ENCODE results near the gene OGDH.

Gene OGDH

GRCh38 chr7:44638611-44639557 lies 32.5 kb downstream of the OGDH start:
- DNase-seq, result no peak

DNA sequence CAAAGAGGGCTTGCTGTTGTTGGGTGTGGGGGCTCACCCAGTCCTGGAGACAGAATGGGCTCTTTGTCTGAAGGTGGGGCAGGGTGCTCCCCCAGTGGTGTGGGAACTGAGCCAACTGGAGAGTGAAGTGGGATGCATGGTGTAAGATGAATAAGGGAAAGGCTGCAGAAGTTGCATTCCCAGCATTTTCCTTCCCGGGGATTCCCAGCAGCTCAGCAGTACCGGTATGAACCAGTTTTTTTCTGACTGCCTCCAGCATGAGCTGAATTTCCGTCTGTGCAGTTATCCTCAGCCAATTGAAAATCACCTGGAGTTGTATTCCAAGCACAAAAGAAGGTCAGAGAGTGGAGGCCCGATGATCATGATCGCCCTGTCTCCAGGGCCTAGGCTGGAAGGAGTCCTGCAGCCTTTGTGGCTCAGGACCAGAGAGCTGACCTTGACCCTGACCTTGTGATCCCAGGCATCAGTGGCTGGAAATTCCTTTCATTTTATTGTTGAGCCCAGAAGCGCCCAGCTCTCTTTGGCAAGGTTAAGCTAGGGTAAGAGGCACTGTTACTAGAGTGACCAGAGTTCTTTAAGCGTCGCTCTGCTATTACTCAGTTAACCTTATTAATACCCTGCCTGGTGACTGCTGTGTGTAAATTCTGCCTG lies 33.4 kb downstream of the OGDH start:
- DNase-seq, result no peak

DNA sequence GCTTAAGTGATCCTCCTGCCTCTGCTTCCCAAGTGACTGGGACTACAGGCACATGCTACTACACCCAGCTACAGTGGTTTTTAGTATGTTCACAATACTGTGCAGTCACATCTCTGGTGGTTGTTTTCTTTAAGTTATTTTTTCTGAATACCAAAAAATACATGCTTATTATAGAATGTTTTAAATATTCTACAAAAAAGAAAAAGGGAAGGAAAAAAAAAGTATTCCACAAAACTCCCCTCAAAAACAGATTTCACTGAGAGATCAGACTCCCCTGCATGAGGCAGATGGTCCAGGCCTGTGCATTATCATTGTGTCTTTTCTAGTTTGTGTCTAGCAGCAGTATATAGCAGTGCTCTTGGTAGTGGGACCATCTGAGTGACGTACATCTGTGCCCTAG lies 36.8 kb downstream of the OGDH start:
- no peak for DNase-seq

DNA sequence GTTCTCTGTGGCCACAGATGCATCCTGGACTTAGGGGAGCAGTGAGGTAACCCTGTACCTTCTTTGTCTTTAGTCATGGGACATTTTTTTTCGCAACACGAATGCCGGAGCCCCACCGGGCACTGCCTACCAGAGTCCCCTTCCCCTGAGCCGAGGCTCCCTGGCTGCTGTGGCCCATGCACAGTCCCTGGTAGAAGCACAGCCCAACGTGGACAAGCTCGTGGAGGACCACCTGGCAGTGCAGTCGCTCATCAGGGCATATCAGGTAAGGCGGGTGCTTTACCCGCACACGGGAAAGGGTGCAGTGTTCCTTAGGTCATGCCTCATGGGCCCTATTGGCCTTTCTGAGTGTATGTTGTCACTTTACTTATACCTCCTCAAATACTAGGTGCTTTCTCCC lies 38.8 kb downstream of the OGDH start:
- no peak for DNase-seq

DNA sequence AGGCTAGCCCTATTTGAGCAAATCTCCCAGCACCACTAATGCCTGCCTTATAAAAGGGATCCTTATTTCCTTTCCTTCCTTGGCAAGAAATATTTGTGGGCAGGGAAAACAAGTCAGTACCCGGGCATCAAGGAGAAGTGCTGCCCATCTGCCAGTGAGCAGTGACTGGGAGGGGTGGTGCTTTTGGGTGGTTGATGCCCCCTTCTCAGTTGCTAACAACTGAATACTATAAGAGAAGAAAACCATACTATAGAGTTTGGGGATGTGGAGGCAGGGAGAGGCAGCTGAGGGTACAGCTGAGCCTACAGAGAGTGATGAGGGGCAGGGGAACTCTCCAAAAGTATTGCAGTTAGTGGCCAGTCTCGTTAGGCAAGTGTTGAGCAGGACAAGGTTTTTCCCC lies 39.3 kb downstream of the OGDH start:
- no peak for DNase-seq

GRCh38 chr7:44646176-44646920 lies 39.9 kb downstream of the OGDH start:
- no peak for DNase-seq

GRCh38 chr7:44646921-44647636 lies 40.7 kb downstream of the OGDH start:
- no peak for DNase-seq

DNA sequence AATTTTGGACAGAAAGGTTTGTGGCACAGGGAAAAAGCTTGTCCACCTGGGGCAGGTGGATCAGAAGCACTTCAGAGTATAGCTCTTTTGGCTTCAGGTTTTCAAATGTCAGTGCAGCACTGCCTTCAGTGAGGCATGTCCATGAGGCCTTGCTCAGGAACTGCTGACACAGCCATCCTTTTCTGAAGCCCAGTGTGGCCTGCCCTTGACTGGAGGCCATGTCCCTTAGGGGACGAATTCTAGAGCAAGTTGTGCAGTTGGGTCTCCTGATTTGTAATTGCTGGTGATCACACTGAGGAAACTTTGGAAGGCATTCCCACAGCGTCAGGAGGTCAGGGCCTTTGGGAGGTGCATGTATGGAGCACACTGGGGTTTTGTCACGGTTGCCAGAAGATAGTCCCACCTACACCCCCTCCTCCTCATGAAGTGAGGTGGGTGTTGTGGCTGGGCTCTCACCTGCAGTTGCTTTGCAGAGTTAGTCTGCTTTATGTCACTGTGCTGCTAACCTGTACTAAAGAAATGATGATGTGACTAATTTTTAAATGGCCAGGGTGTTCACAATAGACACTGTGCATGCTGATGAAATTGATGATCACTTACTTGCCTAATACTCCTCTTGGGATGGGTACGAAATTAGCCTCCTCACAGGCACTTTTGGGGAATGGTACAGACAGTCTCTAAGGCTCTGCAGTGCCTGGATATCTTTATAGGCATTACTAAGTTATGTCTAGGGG lies 41.7 kb downstream of the OGDH start:
- no peak for DNase-seq

- no peak for DNase-seq
These were observed 43.8 kb downstream of the OGDH start for GRCh38 chr7:44650242-44650641.

GRCh38 chr7:44650772-44651171 lies 44.3 kb downstream of the OGDH start:
- no peak for DNase-seq

- no peak for DNase-seq
These were observed 46.1 kb downstream of the OGDH start for GRCh38 chr7:44652535-44652934.

GRCh38 chr7:44654255-44654796 lies 47.9 kb downstream of the OGDH start:
- no peak for DNase-seq

DNA sequence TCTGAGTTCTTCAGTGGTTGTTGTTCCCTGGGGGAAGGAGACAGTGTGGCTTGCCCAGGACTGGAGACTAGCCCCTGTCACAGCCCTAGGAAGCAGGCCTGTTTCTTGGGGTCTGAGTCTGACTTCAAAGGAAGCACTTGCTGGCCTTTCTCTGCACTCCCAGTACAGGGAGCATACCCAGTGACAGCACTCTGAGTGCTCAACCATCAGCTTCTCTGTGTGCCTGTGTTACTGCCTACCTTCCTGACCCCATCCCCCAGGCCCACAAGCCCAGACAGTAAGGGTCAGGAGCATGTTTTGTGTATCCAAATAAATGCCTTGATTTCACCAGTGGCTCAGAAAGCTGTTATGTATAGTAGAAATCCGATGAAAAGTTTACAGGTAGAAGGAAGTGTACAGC lies 48.9 kb downstream of the OGDH start:
- no peak for DNase-seq

DNA sequence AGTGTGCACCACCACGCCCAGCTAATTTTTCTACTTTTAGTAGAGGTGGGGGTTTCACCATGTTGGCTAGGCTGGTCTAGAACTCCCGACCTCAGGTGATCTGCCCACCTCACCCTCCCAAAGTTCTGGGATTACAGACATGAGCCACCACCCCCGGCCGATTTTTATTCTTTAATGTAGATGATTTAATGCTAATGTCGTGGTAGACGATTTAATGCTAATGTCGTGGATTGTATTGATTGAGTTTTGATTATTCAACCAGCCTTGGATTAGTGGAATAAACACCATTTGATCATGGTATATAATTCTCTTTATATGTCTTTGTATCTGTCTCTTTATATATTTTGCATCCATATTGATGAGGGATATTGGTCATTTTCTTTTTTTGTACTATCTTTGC lies 52.6 kb downstream of the OGDH start:
- no peak for DNase-seq

DNA sequence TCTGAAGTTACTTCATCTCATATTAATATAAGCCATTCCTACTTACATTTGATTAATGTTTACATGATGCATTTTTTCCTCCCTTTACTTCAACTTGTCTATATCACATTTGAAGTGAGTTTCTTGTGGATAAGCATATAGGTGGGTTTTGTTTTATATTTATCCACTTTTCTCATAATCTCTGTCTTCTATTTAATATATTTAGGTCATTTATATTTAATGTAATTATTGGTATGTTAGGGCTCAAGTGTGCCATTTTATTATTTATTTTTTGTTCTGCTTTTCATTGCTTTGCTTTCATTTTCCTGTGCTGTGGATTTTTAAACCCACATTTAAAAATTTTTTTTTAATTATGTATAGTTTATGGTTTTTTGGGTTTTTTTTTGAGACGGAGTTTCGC lies 54.8 kb downstream of the OGDH start:
- DNase-seq, result no peak

GRCh38 chr7:44664780-44665461 lies 58.5 kb downstream of the OGDH start:
- no peak for DNase-seq

GRCh38 chr7:44665531-44666213 lies 59.2 kb downstream of the OGDH start:
- no peak for DNase-seq

GRCh38 chr7:44666566-44666965 lies 60.1 kb downstream of the OGDH start:
- DNase-seq, result no peak

DNA sequence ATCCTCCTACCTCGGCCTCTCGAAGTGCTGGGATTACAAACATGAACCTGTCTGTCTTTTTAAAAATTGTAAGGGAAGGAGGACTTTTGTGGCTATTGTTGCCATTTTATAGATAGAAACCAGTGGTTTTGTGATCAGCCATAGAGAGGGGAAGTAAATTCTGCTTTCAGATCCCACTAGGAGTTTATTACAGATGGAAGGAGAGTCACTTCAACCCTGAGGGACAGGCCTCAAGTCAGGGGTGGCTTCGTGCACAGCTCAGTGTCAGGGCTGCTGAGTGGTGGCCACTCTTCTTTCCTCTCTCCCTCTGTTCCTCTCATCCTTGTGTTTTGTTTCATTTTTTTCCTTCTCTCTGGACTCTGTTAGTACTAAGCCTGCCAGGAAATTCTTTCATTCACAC lies 60.8 kb downstream of the OGDH start:
- no peak for DNase-seq

GRCh38 chr7:44671069-44671468 lies 64.6 kb downstream of the OGDH start:
- DNase-seq, result no peak

DNA sequence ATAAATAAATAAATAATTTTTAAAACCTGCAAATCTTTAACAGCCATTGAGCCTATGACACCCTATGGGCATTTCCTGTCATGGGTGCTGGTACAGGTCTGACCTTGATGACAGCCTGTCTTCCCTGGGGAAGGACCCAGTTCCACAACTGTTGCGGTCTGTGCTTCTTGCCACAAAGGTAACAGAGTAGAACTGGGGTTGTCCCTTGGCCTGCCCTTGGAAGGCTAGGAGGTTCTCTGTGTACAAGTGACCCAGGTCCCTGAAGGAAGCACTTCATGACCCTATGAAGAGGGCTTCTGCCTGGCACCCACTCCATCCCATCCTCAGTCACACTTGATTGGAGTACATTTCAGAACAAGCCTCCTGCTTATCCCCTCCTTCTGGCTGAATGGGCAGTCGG lies 66.9 kb downstream of the OGDH start:
- DNase-seq, result no peak
